Daoy (cell line): Measurements from ENCODE around the gene OSBP2. TPM values are rescaled to one million over a fixed set of nuclear protein-coding genes. Genes with fewer than 3 reads are reported as not detected.
"Not testable (repeated sequence)": the region's sequence is repeated elsewhere in the genome, so short reads cannot be mapped to it uniquely, and the experiment has no call there.

Experiments used
- DNase-seq: peaks from one replicate; pipeline ENCODE4 v3.0.0-alpha.2; 2015; ENCODE audit warnings: low read depth
- total RNA-seq: library from RNA; depleted of rRNA; stranded (reverse); fragments of >200 nt; shearing (Covaris generic); gene quantifications from 2 replicates; pipeline ENCODE4 v1.2.3, GENCODE V29; 2014

Gene OSBP2
- total RNA-seq, 1 experiment from 2014 or later: 0.97 TPM

DNA sequence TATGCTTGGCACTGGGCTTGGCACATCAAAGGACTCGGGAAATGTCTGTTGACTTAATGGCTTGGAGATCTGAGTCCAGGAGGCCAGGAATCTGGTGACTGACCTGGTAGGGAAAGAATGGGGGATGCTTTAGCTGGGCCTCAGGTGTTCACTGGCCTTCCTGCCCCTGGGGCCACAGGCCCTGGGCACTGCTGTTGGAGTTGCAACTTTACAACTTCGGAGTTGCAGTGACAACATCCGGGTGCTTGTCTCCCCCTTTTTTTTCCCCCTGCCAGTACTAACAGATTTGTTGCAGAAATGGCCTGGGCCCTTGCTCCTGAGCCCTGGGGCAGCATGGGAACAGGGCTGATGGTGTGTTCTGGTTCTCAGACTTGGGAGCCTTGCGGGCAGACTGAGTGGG lies 23.8 kb downstream of the OSBP2 start:
- DNase-seq: no peak

DNA sequence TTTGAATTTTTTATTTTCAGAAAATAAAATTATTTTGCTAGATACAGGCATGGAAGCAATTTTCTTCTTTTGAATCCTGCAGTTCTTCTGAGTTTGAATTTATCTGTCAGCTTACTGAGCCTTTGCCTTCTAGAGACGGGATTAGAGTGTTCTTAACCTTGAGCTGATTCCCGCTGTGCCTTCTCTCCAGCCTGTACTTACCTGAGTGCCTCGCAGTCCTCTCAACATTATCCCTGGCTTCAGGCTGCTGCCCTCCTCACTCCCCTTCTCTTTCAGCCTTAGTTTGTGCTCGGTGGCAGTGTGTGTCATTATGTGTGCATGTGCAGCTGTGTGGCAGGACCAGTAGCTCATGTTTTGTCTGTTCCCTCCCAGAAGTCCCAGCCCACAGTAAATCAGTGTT lies 24.3 kb downstream of the OSBP2 start:
- no peak for DNase-seq

DNA sequence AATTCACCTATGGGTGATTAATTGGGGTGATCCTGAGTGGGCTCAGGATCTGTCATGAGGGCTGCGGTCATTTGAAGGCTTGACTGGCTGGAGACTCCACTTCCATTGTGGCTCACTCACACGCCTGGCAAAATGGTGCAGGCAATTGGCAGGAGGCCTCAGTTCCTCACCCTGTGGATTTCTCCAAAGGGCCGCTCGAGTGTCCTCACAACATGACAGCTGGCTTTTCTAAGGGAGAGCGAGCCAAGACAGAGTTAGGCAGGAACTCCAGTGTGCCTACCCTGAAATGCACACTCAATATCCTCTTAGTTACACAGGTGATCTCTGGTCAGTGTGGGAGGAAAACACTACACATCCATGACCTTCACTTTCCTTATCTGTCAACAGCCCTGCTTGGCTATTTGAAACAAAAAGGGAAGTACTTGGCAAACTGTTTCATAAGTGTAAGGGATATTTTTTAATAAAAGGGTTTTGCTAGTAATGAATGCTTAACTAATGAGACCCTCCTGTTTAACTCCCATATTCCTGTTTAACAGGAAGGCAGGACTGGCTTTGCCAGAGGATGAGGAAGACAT lies 25.7 kb downstream of the OSBP2 start:
- no peak for DNase-seq

DNA sequence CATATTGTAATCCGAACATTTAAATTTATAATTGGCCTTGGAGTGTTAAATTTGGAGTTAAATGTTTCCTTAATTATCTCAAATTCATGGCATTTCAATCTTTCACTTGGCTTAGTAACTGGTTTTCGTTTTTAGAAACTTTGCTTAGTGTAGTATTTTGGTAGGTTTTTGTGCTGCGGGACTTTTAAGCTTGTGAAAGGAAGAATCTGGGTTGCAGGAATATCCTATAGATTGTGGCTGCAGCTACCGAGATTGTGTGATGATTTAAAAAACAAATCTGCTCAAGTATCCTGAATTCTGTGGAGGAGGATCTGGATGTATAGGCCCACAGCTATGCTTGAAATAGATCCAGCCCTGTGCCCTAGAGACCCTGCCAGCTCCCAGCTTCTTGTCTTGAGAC lies 27.1 kb downstream of the OSBP2 start:
- no peak for DNase-seq

DNA sequence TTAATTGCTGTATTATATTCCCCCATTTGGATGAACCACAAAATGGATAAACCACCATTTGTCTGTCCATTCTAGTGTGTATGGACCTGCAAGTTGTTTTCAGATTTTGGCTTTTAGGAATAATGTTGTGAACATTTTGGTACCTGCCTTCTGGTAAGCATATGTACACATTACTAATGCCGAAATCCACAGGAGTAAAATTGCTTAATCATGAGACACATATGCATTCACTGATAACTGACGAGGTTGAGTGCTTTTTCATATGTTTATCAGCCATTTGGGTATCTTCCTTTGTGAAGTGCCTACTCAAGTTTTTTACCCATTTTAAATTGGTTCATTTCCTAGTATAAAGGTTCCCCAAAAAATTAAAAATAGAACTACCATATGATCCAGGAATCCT lies 34.2 kb downstream of the OSBP2 start:
- DNase-seq: no peak

DNA sequence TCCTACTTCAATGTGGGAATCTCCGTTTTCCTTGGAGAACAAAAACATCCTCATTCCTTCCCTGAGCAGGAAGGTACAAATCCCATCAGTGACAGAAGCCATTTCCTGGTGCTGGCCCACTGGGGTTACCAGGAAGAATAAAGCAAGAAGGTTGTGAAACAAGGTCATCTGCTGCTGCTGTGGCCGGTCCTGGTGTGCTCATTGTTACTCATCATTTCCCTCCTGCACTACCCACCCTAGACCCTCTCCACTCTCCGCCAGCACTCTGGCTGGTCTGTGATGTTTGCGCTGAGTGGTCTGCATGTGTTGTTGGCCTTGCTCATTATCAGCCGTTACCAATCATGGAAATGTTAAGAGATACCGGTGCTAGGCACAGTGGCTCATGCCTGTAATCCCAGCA lies 37.0 kb downstream of the OSBP2 start:
- no peak for DNase-seq

DNA sequence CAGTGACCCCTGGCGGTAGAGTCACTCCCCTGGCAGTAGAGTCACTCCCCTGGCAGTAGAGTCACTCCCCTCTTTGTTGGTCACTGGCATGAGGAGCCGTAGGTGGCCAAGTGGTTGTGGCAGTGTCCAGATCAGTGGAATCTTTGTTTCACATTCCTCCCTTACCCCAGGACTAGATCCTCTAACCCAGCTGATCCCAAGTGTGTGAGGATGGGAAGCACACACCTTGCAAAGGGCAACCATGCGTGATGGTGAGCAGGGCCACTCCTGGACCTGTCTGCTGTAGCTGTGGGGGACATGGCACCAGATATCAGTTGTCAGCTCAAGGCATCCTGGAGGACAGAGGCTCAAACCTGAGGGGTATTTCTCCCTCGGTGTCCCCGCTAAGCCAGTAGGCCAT lies 37.8 kb downstream of the OSBP2 start:
- DNase-seq: no peak

DNA sequence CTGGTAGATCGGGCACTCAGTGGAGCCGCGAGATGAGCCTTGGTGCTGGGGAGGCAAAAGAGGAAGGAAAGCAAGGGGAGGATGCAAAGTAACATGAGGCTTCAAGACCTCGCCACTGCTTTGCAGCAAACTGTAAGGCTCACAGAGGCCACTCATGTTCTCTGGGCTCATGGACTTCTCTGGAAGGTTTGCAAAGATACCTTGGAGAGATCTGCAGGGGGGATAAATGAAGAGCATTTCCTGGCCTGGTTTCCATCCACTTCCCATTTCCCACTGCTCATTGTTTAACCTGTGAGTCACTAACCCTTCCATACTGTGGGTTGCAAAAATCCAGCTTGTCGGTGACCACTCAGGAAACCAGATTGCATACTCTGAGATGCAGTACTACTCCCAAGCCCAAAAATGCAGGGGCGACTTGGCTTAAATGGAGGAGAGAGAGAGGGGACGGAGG lies 38.5 kb downstream of the OSBP2 start:
- peak; percentile 73 for DNase-seq

DNA sequence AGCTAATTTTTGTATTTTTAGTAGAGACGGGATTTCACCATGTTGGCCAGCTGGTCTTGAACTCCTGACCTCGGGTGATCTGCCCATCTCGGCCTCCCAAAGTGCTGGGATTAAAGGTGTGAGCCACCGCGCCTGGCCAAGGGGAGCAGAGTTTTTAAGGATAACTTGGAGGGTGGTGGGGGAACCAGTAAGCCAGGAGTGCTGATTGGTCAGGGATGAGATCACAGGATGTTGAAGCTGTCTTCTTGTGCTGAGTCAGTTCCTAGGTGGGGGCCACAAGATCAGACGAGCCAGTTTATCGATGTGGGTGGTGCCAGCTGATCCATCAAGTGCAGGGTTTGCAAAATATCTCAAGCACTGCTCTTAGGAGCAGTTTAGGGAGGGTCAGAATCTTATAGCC lies 45.3 kb downstream of the OSBP2 start:
- DNase-seq: peak; percentile 17

DNA sequence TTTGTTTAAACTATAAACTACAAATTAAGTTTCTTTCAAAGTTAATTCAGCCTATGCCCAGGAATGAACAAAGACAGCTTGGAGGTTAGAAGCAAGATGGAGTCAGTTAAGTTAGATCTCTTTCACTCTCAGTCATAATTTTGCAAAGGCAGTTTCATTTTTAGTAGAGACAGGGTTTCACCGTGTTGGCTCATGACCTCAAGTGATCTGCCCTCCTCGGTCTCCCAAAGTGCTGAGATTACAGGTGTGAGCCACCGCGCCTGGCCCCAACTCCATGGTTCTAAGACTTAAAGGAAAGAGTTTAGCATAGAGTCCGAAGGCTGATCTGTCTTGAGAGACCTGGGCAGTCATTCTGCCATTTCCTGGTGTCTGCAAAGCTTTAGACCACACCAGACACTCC lies 45.8 kb downstream of the OSBP2 start:
- not testable (repeated sequence) for DNase-seq

DNA sequence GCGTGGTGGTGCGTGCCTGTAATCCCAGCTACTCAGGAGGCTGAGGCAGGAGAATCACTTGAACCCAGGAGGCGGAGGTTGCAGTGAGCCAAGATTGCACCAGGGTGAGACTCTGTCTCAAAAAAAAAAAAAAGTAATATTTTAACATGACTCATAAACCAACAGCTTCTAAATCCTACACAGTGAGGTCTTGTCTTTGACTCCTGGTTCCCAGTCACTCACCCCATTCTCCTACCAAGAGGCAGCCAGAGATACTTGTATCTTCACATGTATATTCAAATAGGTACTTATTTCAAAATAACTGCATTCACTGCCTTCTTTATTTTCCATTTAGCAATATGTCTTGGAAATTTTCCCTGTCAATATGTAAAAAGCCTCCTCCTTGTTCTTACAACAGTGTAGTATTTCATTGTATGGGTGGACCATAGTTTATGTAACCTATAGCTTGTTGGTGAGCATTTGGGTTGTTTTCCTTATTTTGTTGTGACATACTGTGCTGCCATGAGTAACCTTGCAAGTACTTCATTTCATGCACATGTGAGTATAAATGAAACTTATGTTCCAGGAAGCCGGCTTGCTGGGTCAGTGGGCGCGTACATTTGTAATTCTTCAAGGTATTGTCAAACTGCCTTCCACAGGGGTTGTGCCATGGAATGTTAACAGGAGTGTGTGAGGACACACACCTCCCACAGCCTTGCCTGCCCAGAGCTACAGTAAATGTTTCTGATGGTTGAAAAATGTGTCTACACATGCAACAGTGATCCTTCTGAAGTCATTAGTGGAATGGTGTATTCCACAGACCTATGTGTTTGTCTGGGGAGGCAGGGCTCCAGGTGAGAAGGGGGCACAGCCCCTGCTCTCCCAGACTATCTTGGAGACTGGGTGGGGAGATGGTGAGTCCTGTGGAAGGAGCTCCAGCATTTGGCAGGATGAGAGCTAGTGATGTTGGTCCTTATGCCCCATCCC lies 47.9 kb downstream of the OSBP2 start:
- DNase-seq: no peak

DNA sequence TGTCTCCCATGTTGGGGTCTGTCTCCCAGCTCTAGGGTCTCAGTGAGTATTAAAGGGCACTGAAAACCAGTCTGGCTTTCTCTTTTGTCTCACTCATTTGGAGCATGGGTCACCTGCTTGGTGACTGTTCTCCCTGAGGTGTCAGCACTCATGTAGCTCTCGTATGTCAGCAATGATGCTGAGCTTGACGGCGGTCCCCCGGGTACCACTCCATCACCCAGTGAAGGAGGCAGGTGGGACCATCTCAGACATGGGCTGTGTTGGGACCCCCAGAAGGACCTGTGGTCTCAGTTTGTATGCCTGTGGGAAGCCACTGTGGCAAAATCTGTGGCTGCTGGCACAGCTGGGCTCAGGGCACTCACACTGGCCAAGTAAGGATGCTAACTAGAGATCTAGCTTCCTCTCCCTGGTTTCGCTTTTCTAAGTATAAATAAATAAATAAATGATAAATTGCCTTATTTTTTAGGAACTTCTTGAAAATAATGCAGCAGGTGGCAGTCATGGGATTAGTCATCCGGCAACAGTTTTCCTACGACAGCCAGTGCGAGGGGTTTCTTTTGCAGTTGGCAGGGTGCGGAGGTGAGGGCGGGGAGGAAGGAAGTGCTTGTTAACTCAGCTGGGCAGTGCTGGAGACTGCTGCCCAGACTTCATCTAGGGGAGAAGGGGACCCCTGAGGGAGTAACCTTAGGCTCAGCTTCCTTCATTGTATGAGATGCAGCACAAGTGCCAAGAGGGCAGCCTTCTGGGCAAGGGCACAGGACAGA lies 48.8 kb downstream of the OSBP2 start:
- no peak for DNase-seq

DNA sequence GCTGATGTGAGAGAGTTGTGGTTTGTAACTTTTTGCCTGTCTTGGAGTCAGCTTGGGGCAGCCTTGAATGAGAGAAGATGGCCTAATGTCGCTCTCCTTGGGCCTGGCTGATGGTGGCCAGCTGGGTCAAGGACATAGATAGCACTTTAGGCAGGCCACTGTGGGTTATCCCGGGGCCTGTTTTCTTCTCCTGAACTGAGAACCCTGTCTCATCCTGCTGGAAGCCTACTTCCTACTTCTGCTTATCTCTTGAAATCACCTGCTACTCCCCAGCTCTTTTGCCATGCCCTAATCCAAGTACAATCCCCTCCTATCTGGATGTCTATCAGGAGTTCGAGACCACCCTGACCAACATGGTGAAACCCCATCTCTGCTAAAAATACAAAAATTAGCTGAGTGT lies 49.5 kb downstream of the OSBP2 start:
- no peak for DNase-seq

DNA sequence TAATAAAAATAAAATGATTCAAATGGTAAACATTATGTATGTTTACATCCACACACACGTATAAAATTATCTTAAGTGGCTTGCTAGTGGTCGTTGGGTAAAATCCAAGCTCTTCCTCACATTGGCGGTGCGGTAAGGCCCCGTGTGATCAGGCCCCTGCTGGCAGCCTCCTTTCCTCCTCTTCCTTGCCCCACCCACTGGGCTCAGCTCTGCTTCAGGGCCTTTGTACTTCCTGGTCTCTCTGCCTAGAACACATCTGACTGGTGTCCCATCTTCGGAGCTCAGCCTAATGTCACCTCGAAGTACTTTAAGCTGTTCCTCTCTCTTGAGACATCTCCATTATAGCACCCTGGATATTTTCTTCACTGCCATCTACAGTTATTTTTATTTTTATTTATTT lies 52.8 kb downstream of the OSBP2 start:
- no peak for DNase-seq

DNA sequence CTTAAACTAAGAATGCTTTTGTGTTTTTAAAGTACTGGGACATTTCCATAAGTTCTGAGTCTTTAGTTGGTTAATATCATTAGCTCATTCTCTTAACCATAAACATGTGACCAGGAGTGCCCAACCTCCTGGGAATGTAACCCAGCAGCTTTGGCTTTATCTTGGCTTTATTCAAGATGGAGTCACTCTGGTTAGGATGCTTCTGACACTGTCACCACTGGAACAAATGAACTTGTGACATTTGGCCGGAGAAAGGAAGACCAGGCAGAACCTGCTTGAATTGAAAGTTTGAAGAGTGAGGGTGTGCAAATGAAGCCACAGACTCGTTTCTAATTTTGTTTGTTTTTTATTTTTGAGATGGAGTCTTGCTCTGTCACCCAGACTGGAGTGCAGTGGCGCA lies 54.6 kb downstream of the OSBP2 start:
- no peak for DNase-seq

DNA sequence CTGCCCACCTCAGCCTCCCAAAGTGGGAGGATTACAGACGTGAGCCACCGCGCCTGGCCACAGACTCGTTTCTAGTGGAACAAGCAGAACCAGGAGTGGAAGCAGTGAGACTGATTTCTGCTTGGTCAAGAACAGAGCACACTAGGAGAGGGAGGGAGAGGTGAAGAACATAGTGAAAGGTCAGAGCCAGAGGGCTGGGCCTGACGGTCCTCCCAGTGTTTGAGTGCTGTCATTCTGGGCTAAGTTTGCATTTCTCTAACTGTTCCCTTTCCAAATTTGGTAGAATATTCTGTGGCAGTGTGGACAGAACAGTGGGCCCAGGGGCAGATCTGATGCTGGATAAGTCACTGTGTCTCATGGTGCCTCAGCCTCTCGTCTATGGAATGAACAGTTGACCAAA lies 55.2 kb downstream of the OSBP2 start:
- DNase-seq: no peak

DNA sequence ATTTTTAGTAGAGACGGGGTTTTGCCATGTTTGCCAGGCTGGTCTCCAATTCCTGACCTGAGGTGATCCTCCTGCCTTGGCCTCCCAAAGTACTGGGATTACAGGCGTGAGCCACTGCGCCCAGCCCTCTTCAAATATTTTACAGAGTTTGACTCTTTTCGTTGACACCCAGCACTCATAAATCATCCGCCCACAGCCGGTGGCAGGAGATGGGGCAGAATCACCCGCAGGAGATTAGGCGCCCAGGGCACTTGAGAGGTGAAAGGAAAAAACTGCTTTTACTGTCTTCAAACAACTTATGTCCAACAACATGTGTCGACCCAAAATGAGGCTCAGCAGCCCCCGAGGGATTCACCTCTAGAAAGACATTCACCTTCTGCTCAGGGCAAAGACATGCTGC lies 56.9 kb downstream of the OSBP2 start:
- no peak for DNase-seq

DNA sequence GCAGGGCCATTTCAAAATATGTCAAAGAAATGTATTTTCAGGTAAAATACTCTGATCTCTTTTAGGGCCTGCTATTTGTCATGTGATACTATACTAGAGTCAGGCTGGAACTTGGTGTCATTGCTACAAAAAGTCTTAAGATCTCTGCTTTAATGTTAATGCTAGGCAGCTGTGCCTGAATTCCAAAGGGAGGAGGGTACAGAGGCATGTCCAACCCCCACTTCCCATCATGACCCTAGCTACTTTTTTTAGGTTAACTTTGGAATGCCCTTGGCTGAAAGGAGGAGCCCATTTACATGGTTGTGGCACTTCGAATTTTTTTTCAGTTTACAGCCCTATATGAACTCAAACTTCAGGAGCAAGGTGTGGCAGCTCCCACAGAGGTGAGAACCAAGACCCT lies 58.1 kb downstream of the OSBP2 start:
- DNase-seq: no peak

DNA sequence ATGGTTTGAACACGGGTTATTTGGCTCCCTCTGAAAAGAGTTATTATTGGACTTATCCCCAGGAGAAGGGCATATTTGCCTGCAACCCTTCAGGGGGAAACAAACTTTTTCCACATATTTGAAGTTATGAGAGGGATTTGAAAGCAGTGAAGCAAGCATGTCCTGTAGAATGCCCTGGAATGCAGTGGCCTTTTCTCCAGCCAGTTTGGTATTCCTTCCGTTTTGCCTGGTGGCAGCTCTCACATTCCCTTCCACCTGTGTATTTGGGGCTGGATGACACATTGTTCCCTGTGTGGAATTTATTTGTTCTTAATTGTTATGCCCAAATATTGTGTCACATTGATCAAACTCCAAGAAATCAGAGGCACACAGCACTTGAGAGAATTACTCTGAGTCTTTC lies 59.0 kb downstream of the OSBP2 start:
- DNase-seq: no peak

DNA sequence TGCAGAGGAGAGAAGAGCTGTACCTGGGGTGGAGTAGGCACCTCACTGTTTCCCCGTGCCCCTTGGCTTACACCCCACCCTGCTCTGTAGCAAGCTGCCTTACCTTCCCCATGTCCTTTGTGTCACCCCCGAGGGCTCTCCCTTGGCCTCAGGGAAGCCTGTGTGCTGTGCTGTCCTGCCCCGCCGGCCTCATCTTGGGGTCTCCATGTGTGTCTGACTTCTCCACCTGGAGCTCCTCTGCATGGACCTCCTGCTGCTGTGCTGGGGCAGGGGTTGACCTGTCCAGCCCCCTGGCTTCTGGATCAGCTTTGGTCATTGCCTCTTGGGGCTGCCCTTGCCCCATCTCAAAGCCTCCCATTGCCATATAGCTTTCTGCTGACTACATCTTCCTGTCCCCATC lies 59.8 kb downstream of the OSBP2 start:
- no peak for DNase-seq

DNA sequence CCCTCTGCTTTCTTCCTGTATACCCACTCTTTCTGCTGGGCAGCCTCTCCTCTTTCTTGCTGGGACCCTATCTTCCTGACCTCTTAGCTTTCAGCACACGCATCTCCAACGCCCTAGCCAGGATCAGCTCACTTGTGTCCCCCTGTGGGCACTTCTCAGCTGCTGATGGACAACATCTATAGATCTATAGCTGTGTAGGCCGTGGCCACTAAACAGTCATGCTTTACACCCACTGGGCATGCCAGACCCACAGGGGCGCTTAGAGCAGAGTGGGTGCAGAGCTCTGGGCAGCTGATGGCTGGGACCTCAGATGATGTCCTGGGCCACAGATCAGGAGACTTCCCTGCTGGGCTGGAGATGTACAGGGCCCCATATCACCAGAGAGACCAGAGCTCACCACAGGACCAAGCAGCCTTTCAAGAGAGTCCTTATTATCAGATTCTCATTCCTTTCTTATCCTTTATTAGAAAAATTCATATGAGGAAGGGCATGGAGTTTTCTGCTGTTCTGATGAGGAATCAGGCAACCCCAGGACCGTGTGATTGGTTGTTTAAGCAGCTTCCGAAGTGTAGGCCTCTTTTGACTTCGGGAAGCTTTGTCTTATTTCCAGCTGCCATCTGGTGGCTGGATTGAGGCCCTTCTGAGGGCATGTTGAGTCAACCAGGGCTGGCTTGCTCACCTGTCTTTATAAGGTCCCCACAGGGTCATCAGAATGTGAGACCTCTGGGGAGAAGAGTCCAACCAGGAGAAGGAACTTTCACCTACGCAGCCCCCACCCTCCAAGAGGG lies 60.5 kb downstream of the OSBP2 start:
- DNase-seq: peak; percentile 64

DNA sequence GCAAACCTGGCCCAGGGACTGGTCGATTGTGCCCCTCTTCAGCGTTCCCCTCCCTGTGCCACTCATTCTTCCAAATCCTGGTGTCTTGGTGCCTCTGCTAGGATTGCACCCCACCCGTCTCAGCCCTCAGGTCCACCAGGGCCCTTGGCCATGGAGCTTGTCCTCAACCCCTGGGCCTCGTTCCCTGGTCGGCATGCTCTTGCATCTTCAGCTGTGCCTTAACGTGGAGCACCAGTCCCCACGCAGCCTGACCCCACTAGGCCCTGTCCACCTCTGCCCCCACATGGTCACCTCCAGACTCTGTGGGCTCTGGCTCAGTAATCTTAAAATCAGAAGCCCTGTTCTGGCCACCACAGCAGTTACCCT lies 61.1 kb downstream of the OSBP2 start:
- no peak for DNase-seq
